Transverse colon (tissue), 4 donors: ENCODE data around the gene SIGLECL1. TPM values are rescaled to one million over a fixed set of nuclear protein-coding genes. Genes with fewer than 3 reads are reported as not detected.

Experiments
- DNase-seq: peaks from one replicate; pipeline ENCODE4 v3.0.0-alpha.2; 2019
- H3K27ac ChIP-seq, 4 donors: fragments of 200-600 bp; sonication (generic); 2 replicates each; pipeline ENCODE4 v1.5.1; 2016 to 2018; ENCODE audit warnings: inconsistent platforms in 4 of 4
- H3K27me3 ChIP-seq: fragments of 200-600 bp; sonication (generic); 2 replicates; pipeline ENCODE4 v1.5.1; 2017; ENCODE audit warnings: inconsistent platforms
- H3K36me3 ChIP-seq, 4 donors: fragments of 200-600 bp; sonication (generic); 2 replicates each; pipeline ENCODE4 v1.5.1; 2017 to 2019; ENCODE audit warnings: inconsistent platforms in 4 of 4
- H3K4me1 ChIP-seq, 4 donors: fragments of 200-600 bp; sonication (generic); 2 replicates each; pipeline ENCODE4 v1.5.1; 2017 to 2020; ENCODE audit warnings: inconsistent platforms in 4 of 4
- H3K4me3 ChIP-seq, 4 donors: fragments of 200-600 bp; sonication (generic); 1 replicate in 1 of 4; 2 replicates in 3 of 4; pipeline versions ENCODE4 v1.5.1 to v1.6.1; 2017 to 2019; ENCODE audit warnings: inconsistent platforms in 4 of 4
- H3K9me3 ChIP-seq, 2 donors: fragments of 200-600 bp; sonication (generic); 2 replicates each; pipeline ENCODE4 v1.5.1; 2017 to 2019; ENCODE audit warnings: inconsistent platforms in 2 of 2
- CTCF ChIP-seq, 5 experiments: fragments of 200-600 bp in 3 of 5; fragments of 450-650 bp in 2 of 5; sonication (generic) in 3 of 5; IDR thresholded peaks; 1 replicate in 2 of 5; 2 replicates in 3 of 5; pipeline ENCODE4 v1.5.1; 2016 to 2017; ENCODE audit warnings: antibody characterized with exemption in 5 of 5, inconsistent platforms in 3 of 5, mild to moderate bottlenecking in 2 of 5, moderate library complexity in 1 of 5
- EP300 ChIP-seq: sonication (generic); formaldehyde crosslinking; IDR thresholded peaks from one replicate; pipeline ENCODE4 v1.6.1; 2017; ENCODE audit warnings: antibody characterized with exemption, low read depth
- POLR2A ChIP-seq: fragments of 450-650 bp; IDR thresholded peaks from one replicate; pipeline ENCODE4 v1.6.1; 2016; ENCODE audit warnings: antibody characterized with exemption, mild to moderate bottlenecking, moderate library complexity
- POLR2AphosphoS5 ChIP-seq, 3 donors: sonication (generic); formaldehyde crosslinking; IDR thresholded peaks; one replicate each; pipeline ENCODE4 v1.6.1; 2016; ENCODE audit warnings: antibody characterized with exemption in 3 of 3
- WGBS, 2 donors: methylation state at CpG; one replicate each; pipeline ENCODE4 v1.1.5; 2018; ENCODE audit warnings: low coverage in 1 of 2; 5-methylcytosine and 5-hydroxymethylcytosine counted together
- in situ Hi-C, 4 donors: fragments of 200-750 bp; cut with MboI; loops; one replicate each; pipeline versions ENCODE4 v1.15.0 to v1.15.1; 2017; ENCODE audit warnings: low sequenced_read_pairs in 3 of 4, low pct_ligation_motif_present in 1 of 4, low pct_unique_long_range_greater_than_20kb in 1 of 4
- intact Hi-C: fragments of 100-400 bp; cut with DNase I; formaldehyde crosslinking; loops from one replicate; pipeline ENCODE4 v1.15.1; 2023; ENCODE audit warnings: low total_unique reads
- total RNA-seq, 4 donors: library from RNA; depleted of rRNA; stranded (reverse); fragments of >200 nt; gene quantifications; one replicate each; pipeline ENCODE4 v1.1.0, GENCODE V29; 2016

Gene SIGLECL1
- total RNA-seq, result not detected

GRCh38 chr19:51250786-51251467 is at the start of gene SIGLECL1:
TSS of gene SIGLECL1 (plus strand) at chr19:51251080. CDS start at chr19:51264073, 12,993 bp downstream.
- no peaks in the 10 kb centered on the region for H3K9me3 ChIP-seq
- no peaks in the 10 kb centered on the region for H3K36me3 ChIP-seq
- no peaks in the 10 kb centered on the region for H3K27me3 ChIP-seq
- intact Hi-C loops (no loop called here), in situ Hi-C loops (no loop called here)
- DNase-seq, result no peak
- H3K4me3 ChIP-seq, result no peak within 1 kb of the TSS
- 90% methylated on average over 21 of the region's 23 CpGs; no CpG with 5 or more reads in 1 of the 2 donors for WGBS, 2 donors
- H3K27ac ChIP-seq, result no peak within 1 kb of the TSS
- TF ChIP-seq EP300 (no peak), POLR2AphosphoS5 (IDR thresholded peaks at IDR 0.05) (no peak)
- no peaks in the 10 kb centered on the region for H3K4me1 ChIP-seq

- Histone ChIP-seq H3K9me3 (no peaks in the 10 kb centered on the region), H3K4me1 (no peaks in the 10 kb centered on the region), H3K27ac (no peak overlapping the region), H3K27me3 (no peaks in the 10 kb centered on the region), H3K4me3 (no peak overlapping the region), H3K36me3 (no peaks in the 10 kb centered on the region)
- TF ChIP-seq CTCF (IDR thresholded peaks at IDR 0.05), result no peak
- in situ Hi-C loops, result no loop called here
- WGBS, 2 donors, result 65% methylated on average over 2 of the region's 5 CpGs; no CpG with 5 or more reads in 1 of the 2 donors
- no peak for DNase-seq
- intact Hi-C loops, result no loop called here
Measured at GRCh38 chr19:51201712-51202111, 49.2 kb upstream of the SIGLECL1 start.

- 47 to 52% methylated on average over 3 of the region's 3 CpGs for WGBS, 2 donors
- no peak for DNase-seq
- intact Hi-C loops (no loop called here), in situ Hi-C loops (no loop called here)
- Histone ChIP-seq H3K27ac (no peak overlapping the region), H3K4me3 (no peak overlapping the region), H3K4me1 (no peaks in the 10 kb centered on the region), H3K27me3 (no peaks in the 10 kb centered on the region), H3K9me3 (no peaks in the 10 kb centered on the region), H3K36me3 (no peaks in the 10 kb centered on the region)
- TF ChIP-seq POLR2AphosphoS5 (IDR thresholded peaks at IDR 0.05), result no peak
- TF ChIP-seq CTCF (IDR thresholded peaks at IDR 0.05), result no peak
- no peak for TF ChIP-seq POLR2A
- no peak for TF ChIP-seq EP300
Measured at GRCh38 chr19:51203916-51204315, 47.0 kb upstream of the SIGLECL1 start.

GRCh38 chr19:51204321-51204720 is 46.6 kb upstream of the SIGLECL1 start:
- no peak for TF ChIP-seq CTCF (IDR thresholded peaks at IDR 0.05)
- no peak for TF ChIP-seq EP300
- TF ChIP-seq POLR2AphosphoS5 (IDR thresholded peaks at IDR 0.05), result no peak
- TF ChIP-seq POLR2A, result no peak
- Histone ChIP-seq H3K27ac (no peak overlapping the region), H3K4me1 (no peaks in the 10 kb centered on the region), H3K9me3 (no peaks in the 10 kb centered on the region), H3K4me3 (no peak overlapping the region), H3K36me3 (no peaks in the 10 kb centered on the region), H3K27me3 (no peaks in the 10 kb centered on the region)
- intact Hi-C loops, result no loop called here
- WGBS, 2 donors, result 78 to 81% methylated on average over 4 to 6 of the region's 6 CpGs
- DNase-seq, result no peak
- in situ Hi-C loops, result no loop called here

GRCh38 chr19:51207747-51208146 is 43.1 kb upstream of the SIGLECL1 start:
- TF ChIP-seq POLR2AphosphoS5 (IDR thresholded peaks at IDR 0.05) (no peak), CTCF (IDR thresholded peaks at IDR 0.05) (no peak), POLR2A (no peak), EP300 (no peak)
- H3K4me1 ChIP-seq, result no peaks in the 10 kb centered on the region
- no peak for DNase-seq
- no peak overlapping the region for H3K4me3 ChIP-seq
- no peaks in the 10 kb centered on the region for H3K36me3 ChIP-seq
- H3K27ac ChIP-seq, result no peak overlapping the region
- WGBS, 2 donors, result 44% methylated on average over 2 of the region's 2 CpGs; no CpG with 5 or more reads in 1 of the 2 donors
- in situ Hi-C loops (no loop called here), intact Hi-C loops (no loop called here)
- H3K27me3 ChIP-seq, result no peaks in the 10 kb centered on the region
- H3K9me3 ChIP-seq, result no peaks in the 10 kb centered on the region
